ENCODE results near the gene CUL3. TPM values are rescaled to one million over a fixed set of nuclear protein-coding genes. Genes with fewer than 3 reads are reported as not detected.

The CUL3 gene
- total RNA-seq, 1 donor from 2014 or later = 95.5 TPM

GRCh38 chr2:224591220-224591619 is 6.1 kb upstream of the CUL3 start:
- FAIRE-seq = no peak
- H4K20me1 ChIP-seq (ENCODE audit: insufficient read depth, low read length) = no peaks in the 10 kb centered on the region
- no peak overlapping the region for H3K27ac Mint-ChIP-seq (ENCODE audit: unreplicated experiment)

GRCh38 chr2:224586127-224586695 is 1.0 kb upstream of the CUL3 start:
- Histone ChIP-seq H3K27me3 (ENCODE audit: insufficient read depth, low read length) (no peaks in the 10 kb centered on the region), H3K79me2 (ENCODE audit: insufficient read depth, low read length) (peaks cover 36% of the 10 kb centered on the region), H2AFZ (ENCODE audit: low read depth, low read length) (peak overlapping the region; percentile 99), H4K20me1 (ENCODE audit: insufficient read depth, low read length) (peaks cover 32% of the 10 kb centered on the region), H3K4me3 (ENCODE audit: insufficient read depth, low read depth, low read length) (peak overlapping the region; percentile 88), H3K9me3 (ENCODE audit: insufficient read depth, low read depth, low read length) (no peaks in the 10 kb centered on the region), H3K27ac (ENCODE audit: low read depth, low read length) (peak overlapping the region; percentile 50), H3K36me3 (ENCODE audit: insufficient read depth, low read length) (no peaks in the 10 kb centered on the region), H3K4me2 (ENCODE audit: low read length) (peak overlapping the region; percentile 99), H3K4me1 (ENCODE audit: insufficient read depth, low read length) (peaks cover 9% of the 10 kb centered on the region), H3K9ac (ENCODE audit: low read length) (peak overlapping the region; percentile 83)
- Mint-ChIP-seq H3K4me1 (ENCODE audit: low read depth, unreplicated experiment) (peaks cover 11% of the 10 kb centered on the region), H3K27me3 (ENCODE audit: low read depth, unreplicated experiment) (no peaks in the 10 kb centered on the region), H3K4me3 (ENCODE audit: unreplicated experiment) (peak overlapping the region; percentile 88), H3K27ac (ENCODE audit: unreplicated experiment) (peak overlapping the region; percentile 62), H3K36me3 (ENCODE audit: low read depth, unreplicated experiment) (no peaks in the 10 kb centered on the region), H3K9me3 (ENCODE audit: unreplicated experiment) (no peaks in the 10 kb centered on the region)
- TF ChIP-seq EZH2 (IDR thresholded peaks at IDR 0.05; ENCODE audit: insufficient read depth, low read length) (no peak), CTCF (IDR thresholded peaks at IDR 0.05; ENCODE audit: insufficient read depth, low read depth, low read length) (no peak)
- no peak for DNase-seq (ENCODE audit: low read depth)
- no peak for FAIRE-seq

More at GRCh38 chr2:224591220-224591619, 6.1 kb upstream of the CUL3 start:
- TF ChIP-seq EZH2 (IDR thresholded peaks at IDR 0.05; ENCODE audit: insufficient read depth, low read length) (no peak), CTCF (IDR thresholded peaks at IDR 0.05; ENCODE audit: insufficient read depth, low read depth, low read length) (no peak)
- DNase-seq (ENCODE audit: low read depth) = no peak
- H3K4me1 Mint-ChIP-seq (ENCODE audit: low read depth, unreplicated experiment) = peaks cover 2% of the 10 kb centered on the region
- Histone ChIP-seq H3K9me3 (ENCODE audit: insufficient read depth, low read depth, low read length) (no peaks in the 10 kb centered on the region), H3K4me2 (ENCODE audit: low read length) (no peak overlapping the region), H3K4me1 (ENCODE audit: insufficient read depth, low read length) (no peaks in the 10 kb centered on the region), H3K4me3 (ENCODE audit: insufficient read depth, low read depth, low read length) (no peak overlapping the region), H3K27ac (ENCODE audit: low read depth, low read length) (no peak overlapping the region), H2AFZ (ENCODE audit: low read depth, low read length) (no peak overlapping the region), H3K9ac (ENCODE audit: low read length) (no peak overlapping the region), H3K36me3 (ENCODE audit: insufficient read depth, low read length) (no peaks in the 10 kb centered on the region), H3K79me2 (ENCODE audit: insufficient read depth, low read length) (no peaks in the 10 kb centered on the region), H3K27me3 (ENCODE audit: insufficient read depth, low read length) (no peaks in the 10 kb centered on the region)
- no peaks in the 10 kb centered on the region for H3K36me3 Mint-ChIP-seq (ENCODE audit: low read depth, unreplicated experiment)
- H3K9me3 Mint-ChIP-seq (ENCODE audit: unreplicated experiment) = no peaks in the 10 kb centered on the region
- no peaks in the 10 kb centered on the region for H3K27me3 Mint-ChIP-seq (ENCODE audit: low read depth, unreplicated experiment)
- H3K4me3 Mint-ChIP-seq (ENCODE audit: unreplicated experiment) = no peak overlapping the region

DNA sequence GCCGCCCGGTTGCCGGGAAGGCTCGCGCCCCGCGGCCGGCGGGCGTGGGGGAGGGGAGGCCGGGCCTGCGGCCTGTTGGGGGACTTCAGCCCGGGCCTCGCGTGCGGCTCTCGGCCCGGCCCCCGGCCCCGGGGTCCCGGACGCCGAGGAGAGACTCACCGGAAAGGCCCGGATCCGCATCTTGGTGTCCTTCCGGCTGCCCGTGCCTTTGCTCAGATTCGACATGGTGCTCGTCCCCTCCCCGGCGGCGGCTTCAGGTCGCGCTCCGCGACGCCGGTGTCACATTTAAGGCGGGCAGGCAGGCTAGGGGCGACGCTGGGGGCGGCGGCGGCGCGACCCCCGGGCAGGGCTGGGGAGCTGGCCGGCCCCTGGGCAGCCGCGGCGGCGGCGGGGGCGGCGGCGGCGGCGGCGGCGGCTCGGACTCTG is 365 bp downstream of the CUL3 start:
- H3K4me1 Mint-ChIP-seq (ENCODE audit: low read depth, unreplicated experiment) = peaks cover 15% of the 10 kb centered on the region
- H3K27me3 ChIP-seq (ENCODE audit: insufficient read depth, low read length) = no peaks in the 10 kb centered on the region
- DNase-seq (ENCODE audit: low read depth) (no peak), FAIRE-seq (no peak)
- H3K4me3 ChIP-seq (ENCODE audit: insufficient read depth, low read depth, low read length) = peak overlapping the region; percentile 71
- H3K79me2 ChIP-seq (ENCODE audit: insufficient read depth, low read length) = peaks cover 50% of the 10 kb centered on the region
- H3K4me1 ChIP-seq (ENCODE audit: insufficient read depth, low read length) = peaks cover 9% of the 10 kb centered on the region
- peak overlapping the region; percentile 50 for H2AFZ ChIP-seq (ENCODE audit: low read depth, low read length)
- H3K4me3 Mint-ChIP-seq (ENCODE audit: unreplicated experiment) = peak overlapping the region; percentile 78
- H4K20me1 ChIP-seq (ENCODE audit: insufficient read depth, low read length) = peaks cover 46% of the 10 kb centered on the region
- H3K9me3 ChIP-seq (ENCODE audit: insufficient read depth, low read depth, low read length) = no peaks in the 10 kb centered on the region
- peak overlapping the region; percentile 89 for H3K27ac ChIP-seq (ENCODE audit: low read depth, low read length)
- H3K4me2 ChIP-seq (ENCODE audit: low read length) = peak overlapping the region; percentile 53
- peak overlapping the region; percentile 95 for H3K9ac ChIP-seq (ENCODE audit: low read length)
- no peak overlapping the region for H3K27ac Mint-ChIP-seq (ENCODE audit: unreplicated experiment)
- no peaks in the 10 kb centered on the region for H3K9me3 Mint-ChIP-seq (ENCODE audit: unreplicated experiment)
- no peaks in the 10 kb centered on the region for H3K36me3 ChIP-seq (ENCODE audit: insufficient read depth, low read length)
- no peaks in the 10 kb centered on the region for H3K36me3 Mint-ChIP-seq (ENCODE audit: low read depth, unreplicated experiment)
- TF ChIP-seq EZH2 (IDR thresholded peaks at IDR 0.05; ENCODE audit: insufficient read depth, low read length) = no peak
- TF ChIP-seq CTCF (IDR thresholded peaks at IDR 0.05; ENCODE audit: insufficient read depth, low read depth, low read length) = no peak
- no peaks in the 10 kb centered on the region for H3K27me3 Mint-ChIP-seq (ENCODE audit: low read depth, unreplicated experiment)

All from astrocyte (in vitro differentiated cells and primary cell).